Right renal cortex interstitium (tissue), 3 donors: Measurements from ENCODE around the gene ODF2L. TPM values are rescaled to one million over a fixed set of nuclear protein-coding genes. Genes with fewer than 3 reads are reported as not detected.
A peak's percentile ranks its signal among the peaks of the same experiment; 100 is the strongest.

ENCODE experiments used
- DNase-seq, 3 donors: peaks; one replicate each; pipeline ENCODE4 v3.0.0-alpha.2; 2013; ENCODE audit warnings: low read depth in 3 of 3, low spot score in 2 of 3
- polyA plus RNA-seq, 3 donors: library from polyadenylated mRNA; unstranded; fragments of 120-200 nt; gene quantifications; one replicate each; pipeline ENCODE4 v1.2.1, GENCODE V29; 2013; ENCODE audit not compliant: insufficient read length in 3 of 3

ODF2L gene
- 10 to 100 TPM; 43.7 to 51.7 (median 45.8) TPM for polyA plus RNA-seq

GRCh38 chr1:86395751-86396497 lies at the start of gene ODF2L:
Gene ODF2L, minus strand, starts transcription at chr1:86396323. Its CDS starts 9,296 bp downstream, at chr1:86387027.
- DNase-seq, result peak; percentile 69 to 72 (median 70)

- DNase-seq, result no peak
Observed at GRCh38 chr1:86445919-86446318, 49.8 kb upstream of the ODF2L start.

GRCh38 chr1:86441997-86442396 lies 45.9 kb upstream of the ODF2L start:
- no peak for DNase-seq

GRCh38 chr1:86441581-86441980 lies 45.5 kb upstream of the ODF2L start:
- no peak for DNase-seq

- no peak for DNase-seq
Observed at GRCh38 chr1:86436041-86436440, 39.9 kb upstream of the ODF2L start.

- no peak for DNase-seq
Observed at GRCh38 chr1:86435327-86435726, 39.2 kb upstream of the ODF2L start.

GRCh38 chr1:86434059-86434458 lies 37.9 kb upstream of the ODF2L start:
- DNase-seq, result no peak

- no peak for DNase-seq
Observed at GRCh38 chr1:86430376-86430775, 34.3 kb upstream of the ODF2L start.

GRCh38 chr1:86429835-86430234 lies 33.7 kb upstream of the ODF2L start:
- DNase-seq, result peak in 1 of 3 donors; percentile 3

GRCh38 chr1:86429122-86429725 lies 33.1 kb upstream of the ODF2L start:
- DNase-seq, result no peak

GRCh38 chr1:86423873-86424272 lies 27.8 kb upstream of the ODF2L start, which contains the start of gene CLCA2:
Gene CLCA2, plus strand, starts transcription at chr1:86424171. Its CDS starts 77 bp downstream, at chr1:86424248.
- DNase-seq, result no peak

GRCh38 chr1:86423473-86423872 lies 27.4 kb upstream of the ODF2L start:
- no peak for DNase-seq

GRCh38 chr1:86421601-86422280 lies 25.6 kb upstream of the ODF2L start:
- DNase-seq, result no peak

- no peak for DNase-seq
Observed at GRCh38 chr1:86419277-86419903, 23.3 kb upstream of the ODF2L start.

GRCh38 chr1:86416343-86416742 lies 20.2 kb upstream of the ODF2L start:
- no peak for DNase-seq

GRCh38 chr1:86410879-86411278 lies 14.8 kb upstream of the ODF2L start:
- no peak for DNase-seq

GRCh38 chr1:86409416-86410021 lies 13.4 kb upstream of the ODF2L start:
- no peak for DNase-seq

GRCh38 chr1:86396498-86396890 lies 371 bp upstream of the ODF2L start:
- DNase-seq, result no peak

GRCh38 chr1:86394416-86394815 lies 1.7 kb downstream of the ODF2L start:
- no peak for DNase-seq

GRCh38 chr1:86389307-86389706 lies 6.8 kb downstream of the ODF2L start:
- no peak for DNase-seq

GRCh38 chr1:86388777-86389176 lies 7.3 kb downstream of the ODF2L start:
- no peak for DNase-seq
